HL-60/S4 (cell line): Measurements from ENCODE around the gene CLEC4M.

ENCODE experiments used
- in situ Hi-C: fragments of 300-500 bp; cut with MboI; formaldehyde crosslinking; loops from 2 replicates; pipeline ENCODE4 v1.14.3; 2022; ENCODE audit warnings: low sequenced_read_pairs

The CLEC4M gene, protein sequence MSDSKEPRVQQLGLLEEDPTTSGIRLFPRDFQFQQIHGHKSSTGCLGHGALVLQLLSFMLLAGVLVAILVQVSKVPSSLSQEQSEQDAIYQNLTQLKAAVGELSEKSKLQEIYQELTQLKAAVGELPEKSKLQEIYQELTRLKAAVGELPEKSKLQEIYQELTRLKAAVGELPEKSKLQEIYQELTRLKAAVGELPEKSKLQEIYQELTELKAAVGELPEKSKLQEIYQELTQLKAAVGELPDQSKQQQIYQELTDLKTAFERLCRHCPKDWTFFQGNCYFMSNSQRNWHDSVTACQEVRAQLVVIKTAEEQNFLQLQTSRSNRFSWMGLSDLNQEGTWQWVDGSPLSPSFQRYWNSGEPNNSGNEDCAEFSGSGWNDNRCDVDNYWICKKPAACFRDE

DNA sequence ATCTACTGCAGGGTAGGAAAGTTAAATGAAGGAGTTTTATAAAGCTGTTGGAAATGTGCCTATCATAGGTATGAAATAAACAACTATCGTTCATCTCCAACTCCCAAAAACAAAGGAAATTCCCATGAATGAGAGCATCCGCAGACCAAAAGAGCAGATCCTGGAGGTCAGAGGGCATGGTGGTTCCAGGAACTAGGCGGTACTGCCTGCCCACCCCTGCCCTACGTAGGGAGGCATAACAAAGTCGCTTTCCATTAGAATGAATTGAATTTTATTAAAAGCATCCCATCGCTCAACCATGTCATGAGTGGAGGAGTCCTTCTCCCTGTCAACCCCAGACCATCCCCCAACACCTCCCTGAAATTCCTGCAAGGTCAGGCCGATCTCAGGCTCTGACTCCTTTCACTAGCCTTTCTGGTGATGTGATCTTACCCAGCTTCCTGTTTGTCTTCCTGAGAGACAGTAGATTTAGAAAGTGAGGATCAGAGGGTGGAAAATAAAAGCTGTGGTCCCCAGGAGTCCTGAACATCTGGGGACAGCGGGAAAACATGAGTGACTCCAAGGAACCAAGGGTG is at the start of gene CLEC4M:
Gene CLEC4M (plus strand): TSS at position 525 of the 575 bp plus-strand sequence. CDS start 24 bp downstream, at position 549.
- in situ Hi-C loops: no loop called here

DNA sequence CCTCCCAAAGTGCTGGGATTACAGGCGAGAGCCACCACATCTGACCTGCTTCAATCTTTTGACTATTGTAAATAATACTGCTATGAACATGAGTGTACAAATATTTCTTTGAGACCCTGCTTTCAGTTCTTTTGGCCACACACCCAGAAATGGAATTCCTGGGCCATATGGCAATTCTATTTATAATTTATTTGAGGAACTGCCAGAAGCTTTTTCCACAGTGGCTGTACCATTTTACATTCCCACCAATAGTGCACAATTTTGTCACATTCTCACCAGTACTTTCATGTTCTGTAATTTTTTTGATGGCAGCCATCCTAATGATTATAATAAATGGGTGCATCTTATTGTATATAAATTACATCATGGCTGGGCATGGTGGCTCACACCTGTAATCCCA is 47.4 kb upstream of the CLEC4M start:
- in situ Hi-C loops: no loop called here

DNA sequence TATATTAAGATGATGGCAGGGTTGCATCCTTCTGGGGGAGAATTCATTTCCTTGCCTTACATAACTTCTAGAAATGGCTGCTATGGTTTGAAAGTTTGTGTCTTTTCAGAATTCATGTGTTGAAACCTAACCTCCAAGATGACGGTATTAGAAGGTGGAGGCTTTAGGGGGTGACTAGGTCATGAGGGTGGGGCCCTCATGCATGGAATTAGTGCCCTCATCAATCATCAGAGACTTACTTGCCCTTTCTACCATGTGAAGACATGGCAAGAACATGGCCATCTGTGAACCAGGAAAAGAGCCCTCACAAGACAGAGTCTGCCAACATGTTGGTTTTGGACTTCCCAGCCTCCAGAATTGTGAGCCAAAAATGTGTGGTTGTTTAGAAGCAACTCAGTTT is 46.3 kb upstream of the CLEC4M start:
- in situ Hi-C loops: no loop called here

DNA sequence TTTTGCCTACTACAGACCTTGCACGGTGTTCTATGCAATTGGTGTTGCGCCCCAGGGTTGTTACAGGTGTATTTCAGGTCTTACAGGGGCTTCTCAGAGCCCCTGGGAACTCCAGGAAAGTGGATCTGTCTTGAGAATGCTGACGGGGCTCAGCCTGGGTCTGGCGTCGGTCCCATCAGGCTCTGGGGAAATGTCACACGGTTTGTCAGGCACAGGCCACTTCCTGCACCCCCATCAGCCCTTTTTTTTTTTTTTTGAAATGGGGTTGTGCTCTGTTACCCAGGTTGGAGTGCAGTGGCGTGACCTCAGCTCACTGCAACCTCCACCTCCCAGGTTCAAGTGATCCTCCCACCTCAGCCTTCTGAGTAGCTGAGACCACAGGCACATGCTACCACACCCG is 44.4 kb upstream of the CLEC4M start:
- in situ Hi-C loops: no loop called here

DNA sequence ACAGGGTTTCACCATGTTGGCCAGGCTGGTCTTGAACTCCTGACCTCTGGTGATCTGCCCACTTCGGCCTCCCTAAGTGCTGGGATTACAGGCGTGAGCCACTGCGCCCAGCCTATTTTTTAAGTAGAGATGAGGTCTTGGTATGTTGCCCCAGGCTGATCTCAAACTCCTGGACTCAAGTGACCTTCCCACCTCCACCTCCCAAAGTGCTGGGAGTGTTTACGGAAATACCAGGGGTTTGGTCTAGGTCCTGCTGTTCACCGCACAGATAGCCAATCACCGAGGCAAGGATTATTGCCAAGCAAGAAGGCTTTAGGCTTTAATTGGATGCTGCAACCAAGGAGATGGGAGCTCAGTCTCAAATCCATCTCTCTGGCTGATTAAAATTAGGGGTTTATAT is 42.7 kb upstream of the CLEC4M start:
- in situ Hi-C loops: no loop called here

DNA sequence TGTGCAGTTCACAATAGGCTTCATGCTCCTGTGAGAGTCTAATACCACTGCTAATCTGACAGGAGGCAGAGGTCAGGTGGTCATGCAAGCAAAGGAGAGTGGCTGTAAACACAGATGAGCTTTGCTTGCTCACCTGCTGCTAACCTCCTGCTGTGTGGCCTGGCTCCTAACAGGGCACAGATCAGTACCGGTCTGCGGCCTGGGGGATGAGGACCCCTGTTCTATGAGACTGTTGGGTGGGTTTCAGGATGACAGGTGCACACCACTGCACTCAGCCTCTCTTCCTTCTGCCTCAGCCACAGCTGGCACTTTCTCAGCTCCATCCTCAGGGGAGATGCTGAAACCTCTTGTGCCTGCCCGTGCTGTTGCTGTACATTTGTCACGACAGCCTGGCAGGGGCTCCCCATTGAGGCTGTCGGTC is 40.8 kb upstream of the CLEC4M start:
- in situ Hi-C loops: no loop called here

DNA sequence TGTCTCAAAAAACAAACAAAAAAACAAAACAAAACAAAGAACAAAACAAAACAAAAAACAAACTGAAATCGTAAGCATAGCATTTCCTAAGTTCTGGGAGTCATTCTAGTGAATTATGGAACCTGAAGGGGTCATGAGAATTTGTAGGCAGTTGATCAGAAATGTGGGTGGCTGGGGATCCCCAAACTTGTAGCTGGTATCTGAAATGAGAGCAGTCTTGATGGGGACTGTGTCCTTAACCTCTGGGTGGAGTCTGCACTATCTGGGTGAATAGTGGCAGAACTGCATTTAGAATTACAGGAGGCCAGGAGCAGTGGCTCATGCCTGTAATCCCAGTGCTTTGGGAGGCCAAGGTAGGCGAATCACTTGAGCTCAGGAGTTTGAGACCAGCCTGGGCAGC is 37.3 kb upstream of the CLEC4M start:
- in situ Hi-C loops: no loop called here

DNA sequence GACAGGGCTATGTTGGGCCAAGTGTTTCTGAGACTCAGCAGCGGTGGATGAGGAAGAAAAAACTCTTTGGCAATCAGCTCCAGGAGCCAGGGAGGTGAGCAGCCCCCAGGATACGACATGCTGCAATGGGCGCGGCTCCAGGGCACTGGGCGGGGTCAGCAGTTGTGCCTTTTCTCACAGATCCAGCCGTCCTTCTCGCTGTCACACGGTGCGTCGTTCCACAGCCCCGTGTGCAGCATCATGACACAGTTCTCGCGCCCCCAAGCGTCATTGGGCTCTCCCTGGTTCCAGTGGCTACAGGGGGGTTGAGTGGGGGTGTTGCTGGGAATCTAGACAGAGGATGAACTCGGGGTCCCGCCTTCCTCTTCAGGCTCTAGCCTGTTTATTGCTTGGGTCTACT is 33.8 kb upstream of the CLEC4M start:
- in situ Hi-C loops: no loop called here

DNA sequence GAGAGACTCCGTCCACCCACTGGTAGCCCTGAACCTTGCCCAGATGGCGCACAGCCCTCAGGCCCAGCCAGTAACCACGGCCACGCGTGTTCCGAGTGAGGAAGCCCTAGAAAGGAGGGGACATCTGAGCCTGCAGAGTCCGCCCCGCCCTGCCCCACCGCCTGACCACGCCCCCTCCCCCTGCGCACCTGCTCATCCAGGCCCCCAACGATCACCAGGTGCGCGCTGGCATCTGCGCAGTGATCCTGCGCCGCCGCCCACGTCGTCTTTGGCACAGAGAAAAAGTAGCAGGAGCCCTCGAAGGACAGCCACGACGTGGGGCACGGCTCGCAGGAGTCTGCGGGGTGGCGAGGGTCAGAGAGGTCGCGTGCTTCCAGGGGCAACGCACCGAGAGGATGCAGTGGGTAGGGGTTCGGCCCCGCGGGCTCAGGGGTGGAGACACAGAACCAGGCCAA is 33.2 kb upstream of the CLEC4M start:
- in situ Hi-C loops: no loop called here

DNA sequence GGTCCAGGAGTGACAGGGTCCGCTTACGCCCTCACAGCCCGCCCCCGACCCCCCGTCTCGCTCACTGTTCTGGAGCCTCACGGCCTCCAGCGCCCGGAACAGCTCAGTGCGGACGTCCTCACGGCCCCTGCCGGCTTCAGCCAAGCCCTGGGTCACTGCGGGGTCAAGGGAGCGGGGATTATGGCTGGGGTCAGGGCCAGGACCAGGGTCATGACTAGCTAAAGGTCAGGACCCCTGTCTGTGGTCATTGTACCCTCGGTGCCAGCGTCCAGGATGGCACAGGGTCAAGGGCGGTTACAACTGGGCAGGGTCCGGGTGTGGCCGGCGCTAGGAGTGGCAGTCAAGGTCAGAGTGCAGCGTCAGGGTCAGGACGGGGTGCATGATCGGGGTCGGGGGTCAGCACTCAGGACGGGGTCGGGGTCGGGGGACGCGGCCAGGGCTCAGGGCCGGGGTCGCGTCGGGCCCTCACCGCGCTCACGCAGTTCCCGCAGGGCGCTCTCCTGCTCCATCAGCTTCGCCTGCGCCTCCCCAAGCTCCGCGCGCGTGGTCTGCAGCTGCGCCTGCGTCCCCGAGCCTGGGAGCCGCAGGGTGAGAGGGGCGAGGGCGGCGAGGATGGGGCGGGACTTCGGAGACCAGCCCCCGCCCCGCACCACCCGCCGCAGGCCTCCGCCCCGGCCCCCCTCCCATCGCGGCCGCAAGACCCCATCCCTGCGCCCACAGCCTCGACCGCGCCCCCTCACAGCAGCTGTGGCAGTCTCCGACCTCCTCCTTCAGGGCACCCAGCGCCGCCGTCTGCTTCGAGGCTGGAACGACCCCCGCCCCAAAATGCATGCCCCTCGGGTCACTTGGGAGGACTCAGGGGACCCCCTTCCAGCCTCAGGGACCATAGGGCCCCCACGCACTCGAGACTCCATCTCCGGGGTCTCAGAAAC is 32.5 kb upstream of the CLEC4M start:
- in situ Hi-C loops: no loop called here

DNA sequence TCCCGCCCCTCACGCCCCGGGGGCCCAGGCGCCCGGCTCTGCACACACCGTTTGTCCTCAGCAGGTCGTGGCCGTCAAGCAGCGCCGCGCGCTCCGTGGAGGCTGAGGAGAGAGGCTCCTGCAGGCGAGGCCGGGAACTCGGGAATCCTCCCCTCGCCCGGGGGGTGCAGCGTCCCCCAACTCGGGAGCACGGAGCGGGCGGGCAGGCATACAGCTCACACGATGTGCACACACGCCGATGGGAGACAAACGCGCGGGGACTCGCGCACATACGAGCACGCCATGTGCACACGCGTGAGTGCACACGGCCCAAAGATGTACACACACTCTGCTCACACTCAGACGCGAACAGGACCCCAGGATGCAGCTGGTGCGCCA is 31.8 kb upstream of the CLEC4M start:
- in situ Hi-C loops: no loop called here

DNA sequence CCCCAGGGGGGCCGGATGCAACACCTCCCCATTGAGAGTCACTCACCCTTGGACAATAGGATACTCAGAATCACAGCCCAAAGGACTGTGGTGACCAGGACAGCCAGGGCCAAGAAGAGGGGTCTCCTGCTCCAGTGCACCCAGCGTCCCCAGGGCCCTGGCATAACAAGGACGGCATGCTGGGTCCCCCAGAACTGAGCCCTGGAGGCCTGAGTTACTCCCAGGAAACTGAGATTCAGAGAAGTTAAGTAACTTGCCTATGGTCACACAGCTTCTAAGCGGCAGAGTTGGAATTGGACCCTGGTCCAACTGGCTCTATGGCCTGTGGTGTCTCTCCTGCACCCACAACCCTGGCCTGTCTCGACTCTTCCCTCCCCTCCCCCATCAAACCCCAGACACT is 31.4 kb upstream of the CLEC4M start:
- in situ Hi-C loops: no loop called here

DNA sequence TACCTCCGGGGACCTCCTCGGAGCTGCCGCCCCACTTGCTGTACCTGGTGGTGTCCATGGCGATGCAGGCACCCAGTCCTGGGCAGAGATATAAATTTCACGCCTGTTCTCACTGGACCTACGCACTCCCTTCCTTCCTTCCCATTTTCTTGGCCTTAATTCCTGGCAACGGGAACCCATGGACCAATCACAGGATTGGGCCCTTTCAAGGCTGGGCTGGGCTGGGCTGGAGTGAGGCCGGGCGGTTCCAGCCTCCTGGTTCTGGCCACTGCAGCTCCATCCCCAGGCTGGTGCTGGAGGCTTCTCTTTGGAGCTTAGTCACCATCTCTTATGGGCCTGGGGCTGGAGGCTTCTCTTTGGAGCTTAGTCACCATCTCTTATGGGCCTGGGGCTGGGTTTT is 31.0 kb upstream of the CLEC4M start, which contains the start of gene CLEC4G:
Gene CLEC4G (minus strand): TSS at position 66 of the 400 bp plus-strand sequence. CDS start 8 bp downstream, at position 58.
- in situ Hi-C loops: no loop called here

DNA sequence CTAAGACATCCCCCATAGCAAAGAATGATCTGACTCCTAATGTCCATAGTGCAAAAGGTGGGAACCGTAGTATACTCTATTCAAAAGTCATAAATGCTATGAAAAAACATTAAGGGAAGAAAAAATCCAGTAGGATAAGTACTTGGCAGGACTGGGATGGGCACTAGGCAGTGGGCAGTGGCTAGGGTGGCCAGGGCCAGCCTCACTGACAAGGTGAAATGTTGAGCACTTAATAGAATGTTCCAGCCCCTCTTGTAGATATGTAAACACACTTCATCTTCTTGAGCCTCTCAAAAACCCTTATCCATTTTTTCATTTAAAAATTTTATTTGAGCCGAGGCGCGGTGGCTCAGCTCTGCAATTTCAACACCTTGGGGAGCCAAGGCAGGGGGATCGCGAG is 29.7 kb upstream of the CLEC4M start:
- in situ Hi-C loops: no loop called here

DNA sequence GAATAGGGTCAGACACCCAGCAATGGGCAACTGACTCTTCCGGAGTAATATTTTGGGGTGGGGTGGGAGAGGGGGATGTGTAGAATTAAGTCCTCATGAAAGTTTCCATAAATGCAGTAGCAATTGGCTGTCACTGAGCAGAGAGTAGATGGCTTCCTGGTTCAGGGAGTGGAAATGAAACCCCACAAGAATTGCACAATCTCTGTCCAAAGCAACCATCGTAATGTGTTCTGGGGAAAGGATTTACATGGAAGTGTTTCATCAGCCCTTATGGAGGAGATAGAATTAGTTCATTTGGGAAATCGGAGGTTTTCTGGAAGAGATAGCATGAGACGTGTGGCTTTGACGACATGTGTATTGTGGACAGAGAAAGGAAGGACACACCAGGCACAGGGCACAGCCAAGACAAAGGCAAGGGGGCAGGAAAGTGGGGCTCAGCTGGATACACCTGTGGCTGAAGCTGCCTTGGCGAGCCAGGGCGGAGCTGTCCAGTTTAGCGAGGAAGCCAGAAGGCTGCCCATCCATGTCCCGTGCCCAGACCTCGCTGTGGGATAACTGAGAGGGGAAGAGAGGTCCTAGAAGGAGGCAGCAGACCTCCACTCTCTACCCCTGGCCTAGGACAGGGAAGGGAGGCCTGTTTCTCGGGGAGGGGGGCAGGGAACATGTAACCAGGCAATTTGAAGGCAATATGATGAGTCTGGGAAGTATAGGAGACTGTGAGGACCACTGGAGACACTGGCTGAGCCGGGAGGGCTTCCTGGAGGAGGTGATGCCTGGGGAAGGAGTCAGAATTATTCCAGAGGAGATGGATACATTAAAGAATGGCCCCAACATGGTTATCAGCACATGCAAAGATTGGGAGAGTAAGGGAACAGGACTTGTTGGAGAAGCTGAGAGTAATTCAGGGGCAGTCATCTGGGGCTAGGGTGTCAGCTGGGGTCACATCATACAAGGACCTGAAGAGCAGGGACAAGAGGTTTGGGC is 28.5 kb upstream of the CLEC4M start:
- in situ Hi-C loops: no loop called here

DNA sequence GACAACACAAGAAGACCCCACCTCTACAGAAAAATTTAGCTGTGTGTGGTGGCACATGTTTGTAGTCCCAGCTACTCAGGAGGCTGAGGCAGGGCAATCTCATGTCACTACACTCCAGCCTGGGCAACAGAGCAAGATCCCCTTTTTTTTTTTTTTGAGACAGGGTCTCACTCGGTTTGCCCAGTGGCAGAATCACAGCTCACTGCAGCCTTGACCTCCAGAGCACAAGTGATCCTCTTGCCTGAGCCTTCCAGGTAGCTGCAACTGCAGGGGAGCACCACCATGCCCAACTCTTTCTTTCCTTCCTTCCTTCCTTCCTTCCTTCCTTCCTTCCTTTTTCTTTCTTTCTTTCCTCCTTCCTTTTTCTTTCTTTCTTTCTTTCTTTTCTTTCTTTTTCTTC is 26.9 kb upstream of the CLEC4M start:
- in situ Hi-C loops: no loop called here

DNA sequence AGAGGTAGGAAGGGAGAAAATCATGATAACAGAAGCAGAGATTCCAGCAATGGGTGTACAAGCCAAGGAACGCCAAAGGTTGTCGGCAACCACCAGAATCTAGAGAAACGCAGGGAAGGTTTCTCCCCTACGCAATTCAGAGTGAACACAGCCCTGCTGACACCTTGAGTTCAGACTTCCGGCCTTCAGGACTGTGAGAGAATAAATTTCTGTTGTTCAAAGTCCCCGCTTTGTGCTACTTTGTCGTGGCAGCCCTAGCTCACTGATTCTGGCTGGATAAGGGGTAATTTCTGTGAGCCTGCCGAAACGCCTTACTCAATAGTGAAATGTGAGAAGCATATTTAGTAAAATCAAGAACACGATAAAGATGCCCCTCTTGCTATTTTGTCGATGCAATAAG is 25.8 kb upstream of the CLEC4M start:
- in situ Hi-C loops: no loop called here

DNA sequence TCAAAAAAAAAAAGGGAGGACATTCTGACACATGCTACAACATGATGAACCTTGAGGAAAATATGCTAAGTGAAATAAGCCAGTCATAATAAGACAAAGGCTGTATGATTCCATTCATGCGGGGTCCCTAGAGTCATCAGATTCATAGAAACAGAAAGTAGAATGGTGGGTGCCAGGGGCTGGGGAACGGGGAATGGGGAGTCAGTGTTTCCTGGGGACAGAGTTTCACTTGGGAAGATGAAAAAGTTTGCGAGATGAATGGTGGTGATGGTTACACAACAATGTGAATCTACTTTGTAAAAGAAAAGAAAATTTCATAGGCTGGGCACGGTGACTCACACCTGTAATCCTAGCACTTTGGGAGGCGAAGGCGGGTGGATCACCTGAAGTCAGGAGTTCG is 25.0 kb upstream of the CLEC4M start:
- in situ Hi-C loops: no loop called here

DNA sequence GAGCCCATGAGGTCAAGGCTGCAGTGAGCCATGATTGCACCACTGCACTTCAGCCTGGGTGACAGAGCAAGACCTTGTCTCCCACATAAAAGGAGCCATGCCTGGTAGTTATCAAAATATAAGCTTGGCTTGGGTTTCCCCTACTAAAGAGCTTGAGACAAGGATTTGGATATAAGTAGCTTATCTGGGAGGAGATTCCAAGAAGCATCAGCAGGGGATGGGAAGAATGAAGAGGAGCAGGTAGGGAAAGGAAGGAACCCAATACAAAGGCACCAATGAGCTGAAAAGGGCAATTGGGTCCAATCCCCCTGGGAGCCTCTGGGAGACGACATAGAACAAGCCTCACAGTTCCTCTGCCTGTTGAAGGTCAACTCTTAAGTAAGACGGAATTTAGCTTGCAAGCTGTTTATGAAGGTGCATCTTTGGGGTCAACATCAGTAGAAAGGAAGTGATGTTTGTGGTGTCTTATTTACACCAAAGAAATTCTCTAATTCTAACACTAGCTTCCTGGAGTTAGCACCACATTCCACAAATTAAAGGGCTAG is 23.8 kb upstream of the CLEC4M start:
- in situ Hi-C loops: no loop called here
